HG02938 (cell line): ENCODE results near the gene COL9A3.
"Not testable (repeated sequence)": the region's sequence is repeated elsewhere in the genome, so short reads cannot be mapped to it uniquely, and the experiment has no call there.

Experiments used
- ATAC-seq: cut with Tn5 transposase; IDR thresholded peaks from one replicate; pipeline ENCODE4 v1.9.1; 2021; ENCODE audit warnings: mild to moderate bottlenecking, moderate library complexity; ENCODE audit not compliant: unreplicated experiment

The COL9A3 gene

DNA sequence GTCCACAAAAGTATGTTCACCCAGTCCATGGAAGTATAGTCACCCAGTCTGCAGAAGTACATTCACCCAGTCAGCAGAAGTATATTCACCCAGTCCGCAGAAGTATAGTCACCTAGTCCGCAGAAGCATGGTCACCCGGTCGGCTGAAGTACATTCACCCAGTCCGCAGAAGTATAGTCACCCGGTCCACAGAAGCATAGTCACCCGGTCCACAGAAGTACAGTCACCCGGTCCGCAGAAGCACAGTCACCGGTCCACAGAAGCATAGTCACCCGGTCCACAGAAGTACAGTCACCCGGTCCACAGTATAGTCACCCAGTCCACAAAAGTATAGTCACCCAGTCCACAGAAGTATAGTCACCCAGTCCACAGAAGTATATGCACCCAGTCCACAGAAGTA is 36.0 kb downstream of the COL9A3 start:
- ATAC-seq, result no peak

DNA sequence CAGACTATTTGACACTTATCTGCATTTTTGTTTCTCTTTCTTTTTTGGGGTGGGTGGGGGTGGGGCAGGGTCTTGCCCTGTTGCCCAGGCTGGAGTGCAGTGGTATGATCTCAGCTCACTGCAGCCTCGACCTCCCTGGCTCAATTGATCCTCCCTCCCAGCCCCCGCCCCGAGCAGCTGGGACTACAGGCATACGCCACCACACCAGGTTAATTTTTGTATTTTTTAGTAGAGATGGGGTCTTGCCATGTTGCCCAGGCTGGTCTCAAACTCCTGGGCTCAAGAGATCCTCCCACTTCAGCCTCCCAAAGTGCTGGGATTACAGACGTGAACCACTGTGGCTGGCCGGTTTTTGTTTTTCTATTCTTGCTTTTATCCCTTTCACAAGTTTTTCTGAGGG is 36.5 kb downstream of the COL9A3 start:
- not testable (repeated sequence) for ATAC-seq

- ATAC-seq, result no peak
Observed at GRCh38 chr20:62854121-62854520, 37.3 kb downstream of the COL9A3 start.

- no peak for ATAC-seq
Observed at GRCh38 chr20:62855120-62855519, 38.3 kb downstream of the COL9A3 start.

DNA sequence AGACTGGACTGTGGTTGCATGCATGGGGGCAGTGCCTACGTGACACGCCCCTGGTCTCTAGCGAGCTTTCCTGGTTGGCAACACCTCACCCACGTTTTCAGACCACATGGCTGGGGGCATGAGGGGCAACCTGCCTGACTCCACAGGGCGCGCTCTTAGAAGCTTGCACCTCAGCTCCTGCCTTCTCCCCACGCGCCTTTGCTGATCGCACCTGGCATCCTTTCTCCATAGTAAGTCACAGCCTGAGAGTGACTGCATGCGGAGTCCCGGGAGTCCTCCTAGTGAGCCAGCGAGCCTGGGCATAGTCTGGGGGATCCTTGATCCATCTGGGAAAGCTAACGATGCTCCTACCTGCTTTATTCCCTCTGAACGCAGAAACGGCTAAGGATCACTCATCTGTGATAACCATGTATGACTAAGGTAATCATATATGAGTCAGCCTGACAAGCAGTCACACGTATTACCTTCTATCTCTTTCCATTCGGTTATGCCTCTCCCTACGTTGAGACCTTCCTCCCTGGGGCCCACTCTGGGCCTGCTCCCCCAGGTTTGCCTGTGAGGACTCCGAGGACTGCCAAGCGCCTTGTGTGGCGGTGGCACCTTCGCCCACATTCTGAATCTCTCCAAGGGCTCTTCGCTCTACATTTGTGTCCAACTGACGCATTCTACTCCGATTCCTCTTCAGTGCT is 40.2 kb downstream of the COL9A3 start:
- ATAC-seq, result no peak

DNA sequence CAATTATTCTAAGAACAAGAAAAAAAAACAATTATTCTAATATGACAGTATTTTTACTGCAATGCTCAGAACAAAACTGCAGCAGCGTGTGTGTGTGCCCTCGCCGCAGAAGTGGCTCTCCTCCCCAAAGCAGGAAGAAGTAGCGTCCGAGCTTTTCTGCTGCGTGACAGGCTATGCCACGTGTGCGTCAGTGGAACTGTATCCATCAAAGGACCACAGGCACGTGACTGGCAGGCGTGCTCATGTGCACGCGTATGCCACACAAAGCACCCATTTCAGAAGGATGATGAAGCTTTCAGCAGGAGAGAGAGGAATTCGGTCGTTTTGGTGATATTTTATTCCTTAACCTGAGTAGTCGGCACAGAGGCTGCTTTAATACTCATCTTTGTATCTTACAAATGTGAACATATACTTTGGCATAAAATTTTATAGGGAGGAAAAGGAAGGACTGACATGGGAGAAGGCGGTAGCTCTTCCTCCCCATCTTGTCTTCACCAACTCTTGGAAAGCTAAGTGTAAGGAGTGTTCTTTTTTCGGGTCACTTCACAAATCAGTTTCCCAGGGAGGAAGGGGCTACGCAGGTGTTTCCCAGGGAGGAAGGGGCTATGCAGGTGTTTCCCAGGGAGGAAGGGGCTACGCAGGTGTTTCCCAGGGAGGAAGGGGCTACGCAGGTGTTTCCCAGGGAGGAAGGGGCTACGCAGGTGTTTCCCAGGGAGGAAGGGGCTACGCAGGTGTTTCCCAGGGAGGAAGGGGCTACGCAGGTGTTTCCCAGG is 41.4 kb downstream of the COL9A3 start:
- no peak for ATAC-seq

- ATAC-seq, result no peak
Observed at GRCh38 chr20:62859721-62860120, 42.9 kb downstream of the COL9A3 start.

DNA sequence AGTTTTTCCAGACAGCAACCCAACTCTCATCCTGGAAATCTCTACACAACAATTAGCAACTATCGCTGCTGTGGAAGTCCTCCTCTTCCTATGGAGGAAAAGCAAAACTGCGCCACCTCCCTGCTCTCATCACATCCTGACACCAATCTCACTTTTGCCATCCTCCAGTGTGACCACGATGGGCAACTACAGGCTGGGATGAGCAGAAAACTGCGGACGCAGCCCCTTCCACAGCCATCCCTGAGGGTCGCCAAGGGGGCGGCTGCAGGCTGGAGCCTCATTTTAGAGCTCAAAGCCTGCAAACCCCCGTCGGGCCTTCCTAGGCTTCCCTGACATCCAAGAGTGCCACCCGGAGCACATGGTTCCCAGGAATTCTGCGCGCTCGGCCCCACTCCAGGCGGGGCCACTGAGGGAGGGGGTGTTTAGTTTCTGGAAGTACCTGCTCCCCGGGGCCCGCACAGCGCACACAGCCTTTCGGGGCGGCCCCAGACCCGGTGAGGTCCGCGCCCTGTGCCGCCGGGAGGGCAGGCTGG is 43.6 kb downstream of the COL9A3 start:
- ATAC-seq, result no peak

- peak; percentile 36 for ATAC-seq
Observed at GRCh38 chr20:62860924-62861691, 44.3 kb downstream of the COL9A3 start.

GRCh38 chr20:62861726-62862336 is 45.0 kb downstream of the COL9A3 start, which contains the start of gene TCFL5:
Gene TCFL5 (minus strand): TSS chr20:62861822. CDS start chr20:62861670, 152 bp downstream.
- ATAC-seq, result peak; percentile 47

GRCh38 chr20:62864207-62864606 is 47.4 kb downstream of the COL9A3 start:
- ATAC-seq, result no peak

GRCh38 chr20:62872184-62872847 is 55.5 kb downstream of the COL9A3 start:
- ATAC-seq, result no peak

GRCh38 chr20:62872862-62873261 is 56.0 kb downstream of the COL9A3 start:
- no peak for ATAC-seq

- no peak for ATAC-seq
Observed at GRCh38 chr20:62873280-62873679, 56.4 kb downstream of the COL9A3 start.

DNA sequence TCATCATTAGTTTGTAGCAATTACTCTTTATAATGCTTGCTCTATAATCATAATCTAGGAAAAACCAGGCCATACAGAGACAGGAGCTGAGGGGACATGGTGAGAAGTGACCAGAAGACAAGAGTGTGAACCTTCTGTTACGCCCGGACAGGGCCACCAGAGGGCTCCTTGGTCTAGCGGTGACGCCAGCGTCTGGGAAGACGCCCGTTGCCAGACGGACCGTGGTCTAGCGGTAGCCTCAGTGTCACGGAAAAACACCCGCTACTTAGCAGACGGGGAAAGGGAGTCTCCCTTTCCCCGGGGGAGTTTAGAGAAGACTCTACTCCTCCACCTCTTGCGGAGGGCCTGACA is 56.8 kb downstream of the COL9A3 start:
- not testable (repeated sequence) for ATAC-seq

DNA sequence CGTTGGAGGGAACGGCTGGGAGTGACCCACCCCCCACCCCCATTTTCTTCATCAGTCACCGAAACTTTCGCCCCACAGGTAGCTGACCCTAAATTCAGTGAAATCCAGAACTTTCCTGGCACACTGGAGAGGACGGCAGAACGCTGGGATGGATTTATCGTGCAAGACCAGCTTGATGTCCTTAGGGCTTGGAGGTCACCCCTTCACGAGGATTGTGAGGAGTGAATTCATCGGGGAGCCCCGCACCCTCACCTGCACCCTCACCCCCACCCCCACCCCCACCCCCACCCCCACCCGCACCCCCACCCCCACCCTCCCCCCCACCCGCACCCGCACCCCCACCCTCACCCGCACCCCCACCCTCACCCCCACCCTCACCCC is 58.1 kb downstream of the COL9A3 start:
- no peak for ATAC-seq

GRCh38 chr20:62875419-62876361 is 58.8 kb downstream of the COL9A3 start:
- ATAC-seq, result no peak

- ATAC-seq, result no peak
Observed at GRCh38 chr20:62876501-62876901, 59.7 kb downstream of the COL9A3 start.
